ENCODE results near the gene MARCHF2.

GRCh38 chr19:8469613-8470368 lies 56.7 kb downstream of the MARCHF2 start:
- TF ChIP-seq, protein P1, sequence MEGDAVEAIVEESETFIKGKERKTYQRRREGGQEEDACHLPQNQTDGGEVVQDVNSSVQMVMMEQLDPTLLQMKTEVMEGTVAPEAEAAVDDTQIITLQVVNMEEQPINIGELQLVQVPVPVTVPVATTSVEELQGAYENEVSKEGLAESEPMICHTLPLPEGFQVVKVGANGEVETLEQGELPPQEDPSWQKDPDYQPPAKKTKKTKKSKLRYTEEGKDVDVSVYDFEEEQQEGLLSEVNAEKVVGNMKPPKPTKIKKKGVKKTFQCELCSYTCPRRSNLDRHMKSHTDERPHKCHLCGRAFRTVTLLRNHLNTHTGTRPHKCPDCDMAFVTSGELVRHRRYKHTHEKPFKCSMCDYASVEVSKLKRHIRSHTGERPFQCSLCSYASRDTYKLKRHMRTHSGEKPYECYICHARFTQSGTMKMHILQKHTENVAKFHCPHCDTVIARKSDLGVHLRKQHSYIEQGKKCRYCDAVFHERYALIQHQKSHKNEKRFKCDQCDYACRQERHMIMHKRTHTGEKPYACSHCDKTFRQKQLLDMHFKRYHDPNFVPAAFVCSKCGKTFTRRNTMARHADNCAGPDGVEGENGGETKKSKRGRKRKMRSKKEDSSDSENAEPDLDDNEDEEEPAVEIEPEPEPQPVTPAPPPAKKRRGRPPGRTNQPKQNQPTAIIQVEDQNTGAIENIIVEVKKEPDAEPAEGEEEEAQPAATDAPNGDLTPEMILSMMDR (IDR thresholded peaks at IDR 0.05): no peak
- TF ChIP-seq EP300 (IDR thresholded peaks at IDR 0.05; ENCODE audit: borderline replicate concordance in 1 of 2, low read depth in 1 of 2, low read length in 1 of 2): no peak
- no peak for TF ChIP-seq RAD21 (IDR thresholded peaks at IDR 0.05; ENCODE audit: low read length)
- no peak for TF ChIP-seq ELF1 (IDR thresholded peaks at IDR 0.05)
- TF ChIP-seq, protein P2, sequence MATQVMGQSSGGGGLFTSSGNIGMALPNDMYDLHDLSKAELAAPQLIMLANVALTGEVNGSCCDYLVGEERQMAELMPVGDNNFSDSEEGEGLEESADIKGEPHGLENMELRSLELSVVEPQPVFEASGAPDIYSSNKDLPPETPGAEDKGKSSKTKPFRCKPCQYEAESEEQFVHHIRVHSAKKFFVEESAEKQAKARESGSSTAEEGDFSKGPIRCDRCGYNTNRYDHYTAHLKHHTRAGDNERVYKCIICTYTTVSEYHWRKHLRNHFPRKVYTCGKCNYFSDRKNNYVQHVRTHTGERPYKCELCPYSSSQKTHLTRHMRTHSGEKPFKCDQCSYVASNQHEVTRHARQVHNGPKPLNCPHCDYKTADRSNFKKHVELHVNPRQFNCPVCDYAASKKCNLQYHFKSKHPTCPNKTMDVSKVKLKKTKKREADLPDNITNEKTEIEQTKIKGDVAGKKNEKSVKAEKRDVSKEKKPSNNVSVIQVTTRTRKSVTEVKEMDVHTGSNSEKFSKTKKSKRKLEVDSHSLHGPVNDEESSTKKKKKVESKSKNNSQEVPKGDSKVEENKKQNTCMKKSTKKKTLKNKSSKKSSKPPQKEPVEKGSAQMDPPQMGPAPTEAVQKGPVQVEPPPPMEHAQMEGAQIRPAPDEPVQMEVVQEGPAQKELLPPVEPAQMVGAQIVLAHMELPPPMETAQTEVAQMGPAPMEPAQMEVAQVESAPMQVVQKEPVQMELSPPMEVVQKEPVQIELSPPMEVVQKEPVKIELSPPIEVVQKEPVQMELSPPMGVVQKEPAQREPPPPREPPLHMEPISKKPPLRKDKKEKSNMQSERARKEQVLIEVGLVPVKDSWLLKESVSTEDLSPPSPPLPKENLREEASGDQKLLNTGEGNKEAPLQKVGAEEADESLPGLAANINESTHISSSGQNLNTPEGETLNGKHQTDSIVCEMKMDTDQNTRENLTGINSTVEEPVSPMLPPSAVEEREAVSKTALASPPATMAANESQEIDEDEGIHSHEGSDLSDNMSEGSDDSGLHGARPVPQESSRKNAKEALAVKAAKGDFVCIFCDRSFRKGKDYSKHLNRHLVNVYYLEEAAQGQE (IDR thresholded peaks at IDR 0.05; ENCODE audit: low read depth, low read length): no peak
